ENCODE results near the gene PLCL2. TPM values are rescaled to one million over a fixed set of nuclear protein-coding genes. Genes with fewer than 3 reads are reported as not detected.

PLCL2 gene
- total and polyA plus RNA-seq, 10 of the 15 experiments (the other 5 are each of a cell fraction or from before 2014, with no cell fraction given), result 7.5 to 37.3 (median 21.7) TPM

- TF ChIP-seq MEF2B (IDR thresholded peaks at IDR 0.05; ENCODE audit: partially characterized antibody, poor library complexity, severe bottlenecking), result peak; percentile 56
- no peak for TF ChIP-seq SPI1 (IDR thresholded peaks at IDR 0.05; ENCODE audit: borderline replicate concordance, insufficient read depth, low read depth, low read length)
- no peak for TF ChIP-seq ZSCAN29 (IDR thresholded peaks at IDR 0.05)
- TF ChIP-seq RELB (IDR thresholded peaks at IDR 0.05; ENCODE audit: low read depth), result 0 out of 2 replicates have a peak, but pooled peaks have one; percentile 45
- TF ChIP-seq, protein P1, sequence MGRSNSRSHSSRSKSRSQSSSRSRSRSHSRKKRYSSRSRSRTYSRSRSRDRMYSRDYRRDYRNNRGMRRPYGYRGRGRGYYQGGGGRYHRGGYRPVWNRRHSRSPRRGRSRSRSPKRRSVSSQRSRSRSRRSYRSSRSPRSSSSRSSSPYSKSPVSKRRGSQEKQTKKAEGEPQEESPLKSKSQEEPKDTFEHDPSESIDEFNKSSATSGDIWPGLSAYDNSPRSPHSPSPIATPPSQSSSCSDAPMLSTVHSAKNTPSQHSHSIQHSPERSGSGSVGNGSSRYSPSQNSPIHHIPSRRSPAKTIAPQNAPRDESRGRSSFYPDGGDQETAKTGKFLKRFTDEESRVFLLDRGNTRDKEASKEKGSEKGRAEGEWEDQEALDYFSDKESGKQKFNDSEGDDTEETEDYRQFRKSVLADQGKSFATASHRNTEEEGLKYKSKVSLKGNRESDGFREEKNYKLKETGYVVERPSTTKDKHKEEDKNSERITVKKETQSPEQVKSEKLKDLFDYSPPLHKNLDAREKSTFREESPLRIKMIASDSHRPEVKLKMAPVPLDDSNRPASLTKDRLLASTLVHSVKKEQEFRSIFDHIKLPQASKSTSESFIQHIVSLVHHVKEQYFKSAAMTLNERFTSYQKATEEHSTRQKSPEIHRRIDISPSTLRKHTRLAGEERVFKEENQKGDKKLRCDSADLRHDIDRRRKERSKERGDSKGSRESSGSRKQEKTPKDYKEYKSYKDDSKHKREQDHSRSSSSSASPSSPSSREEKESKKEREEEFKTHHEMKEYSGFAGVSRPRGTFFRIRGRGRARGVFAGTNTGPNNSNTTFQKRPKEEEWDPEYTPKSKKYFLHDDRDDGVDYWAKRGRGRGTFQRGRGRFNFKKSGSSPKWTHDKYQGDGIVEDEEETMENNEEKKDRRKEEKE (IDR thresholded peaks at IDR 0.05), result no peak
- no peak for TF ChIP-seq MYC (IDR thresholded peaks at IDR 0.05; ENCODE audit: insufficient read depth, insufficient read length, insufficient replicate concordance, low read length, severe bottlenecking)
- no peak for TF ChIP-seq TCF3 (IDR thresholded peaks at IDR 0.05; ENCODE audit: borderline replicate concordance, insufficient read depth, low read depth, low read length)
- no peak for TF ChIP-seq RELA (IDR thresholded peaks at IDR 0.05; ENCODE audit: borderline replicate concordance, partially characterized antibody)
- TF ChIP-seq, protein P2, sequence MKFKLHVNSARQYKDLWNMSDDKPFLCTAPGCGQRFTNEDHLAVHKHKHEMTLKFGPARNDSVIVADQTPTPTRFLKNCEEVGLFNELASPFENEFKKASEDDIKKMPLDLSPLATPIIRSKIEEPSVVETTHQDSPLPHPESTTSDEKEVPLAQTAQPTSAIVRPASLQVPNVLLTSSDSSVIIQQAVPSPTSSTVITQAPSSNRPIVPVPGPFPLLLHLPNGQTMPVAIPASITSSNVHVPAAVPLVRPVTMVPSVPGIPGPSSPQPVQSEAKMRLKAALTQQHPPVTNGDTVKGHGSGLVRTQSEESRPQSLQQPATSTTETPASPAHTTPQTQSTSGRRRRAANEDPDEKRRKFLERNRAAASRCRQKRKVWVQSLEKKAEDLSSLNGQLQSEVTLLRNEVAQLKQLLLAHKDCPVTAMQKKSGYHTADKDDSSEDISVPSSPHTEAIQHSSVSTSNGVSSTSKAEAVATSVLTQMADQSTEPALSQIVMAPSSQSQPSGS (IDR thresholded peaks at IDR 0.05; ENCODE audit: low read length), result no peak
- TF ChIP-seq CHD1 (IDR thresholded peaks at IDR 0.05; ENCODE audit: low read depth, low read length), result no peak
- TF ChIP-seq, protein P3, sequence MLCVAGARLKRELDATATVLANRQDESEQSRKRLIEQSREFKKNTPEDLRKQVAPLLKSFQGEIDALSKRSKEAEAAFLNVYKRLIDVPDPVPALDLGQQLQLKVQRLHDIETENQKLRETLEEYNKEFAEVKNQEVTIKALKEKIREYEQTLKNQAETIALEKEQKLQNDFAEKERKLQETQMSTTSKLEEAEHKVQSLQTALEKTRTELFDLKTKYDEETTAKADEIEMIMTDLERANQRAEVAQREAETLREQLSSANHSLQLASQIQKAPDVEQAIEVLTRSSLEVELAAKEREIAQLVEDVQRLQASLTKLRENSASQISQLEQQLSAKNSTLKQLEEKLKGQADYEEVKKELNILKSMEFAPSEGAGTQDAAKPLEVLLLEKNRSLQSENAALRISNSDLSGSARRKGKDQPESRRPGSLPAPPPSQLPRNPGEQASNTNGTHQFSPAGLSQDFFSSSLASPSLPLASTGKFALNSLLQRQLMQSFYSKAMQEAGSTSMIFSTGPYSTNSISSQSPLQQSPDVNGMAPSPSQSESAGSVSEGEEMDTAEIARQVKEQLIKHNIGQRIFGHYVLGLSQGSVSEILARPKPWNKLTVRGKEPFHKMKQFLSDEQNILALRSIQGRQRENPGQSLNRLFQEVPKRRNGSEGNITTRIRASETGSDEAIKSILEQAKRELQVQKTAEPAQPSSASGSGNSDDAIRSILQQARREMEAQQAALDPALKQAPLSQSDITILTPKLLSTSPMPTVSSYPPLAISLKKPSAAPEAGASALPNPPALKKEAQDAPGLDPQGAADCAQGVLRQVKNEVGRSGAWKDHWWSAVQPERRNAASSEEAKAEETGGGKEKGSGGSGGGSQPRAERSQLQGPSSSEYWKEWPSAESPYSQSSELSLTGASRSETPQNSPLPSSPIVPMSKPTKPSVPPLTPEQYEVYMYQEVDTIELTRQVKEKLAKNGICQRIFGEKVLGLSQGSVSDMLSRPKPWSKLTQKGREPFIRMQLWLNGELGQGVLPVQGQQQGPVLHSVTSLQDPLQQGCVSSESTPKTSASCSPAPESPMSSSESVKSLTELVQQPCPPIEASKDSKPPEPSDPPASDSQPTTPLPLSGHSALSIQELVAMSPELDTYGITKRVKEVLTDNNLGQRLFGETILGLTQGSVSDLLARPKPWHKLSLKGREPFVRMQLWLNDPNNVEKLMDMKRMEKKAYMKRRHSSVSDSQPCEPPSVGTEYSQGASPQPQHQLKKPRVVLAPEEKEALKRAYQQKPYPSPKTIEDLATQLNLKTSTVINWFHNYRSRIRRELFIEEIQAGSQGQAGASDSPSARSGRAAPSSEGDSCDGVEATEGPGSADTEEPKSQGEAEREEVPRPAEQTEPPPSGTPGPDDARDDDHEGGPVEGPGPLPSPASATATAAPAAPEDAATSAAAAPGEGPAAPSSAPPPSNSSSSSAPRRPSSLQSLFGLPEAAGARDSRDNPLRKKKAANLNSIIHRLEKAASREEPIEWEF (IDR thresholded peaks at IDR 0.05; ENCODE audit: insufficient replicate concordance, low read depth, low read length), result no peak
- TF ChIP-seq ETV6 (conservative IDR thresholded peaks at IDR 0.05 in 1 of 2, IDR thresholded peaks at IDR 0.05 in 1 of 2; ENCODE audit: borderline replicate concordance in 1 of 2, low read depth in 1 of 2), result no peak
- TF ChIP-seq SP1 (IDR thresholded peaks at IDR 0.05; ENCODE audit: low read depth, low read length), result no peak
- no peak for TF ChIP-seq PAX5 (IDR thresholded peaks at IDR 0.05; ENCODE audit: borderline replicate concordance, low read depth, low read length)
- TF ChIP-seq SMAD5 (IDR thresholded peaks at IDR 0.05; ENCODE audit: low read depth), result no peak
- no peak for TF ChIP-seq KDM1A (IDR thresholded peaks at IDR 0.05; ENCODE audit: borderline replicate concordance)
- no peak for TF ChIP-seq MTA3 (IDR thresholded peaks at IDR 0.05; ENCODE audit: borderline replicate concordance, low read length)
- TF ChIP-seq CBFB (IDR thresholded peaks at IDR 0.05; ENCODE audit: low read depth), result peak; percentile 74
- no peak for TF ChIP-seq SUZ12 (IDR thresholded peaks at IDR 0.05; ENCODE audit: unreplicated experiment)
- TF ChIP-seq SRF (IDR thresholded peaks at IDR 0.05; ENCODE audit: low read depth in 2 of 2, low read length in 2 of 2), result no peak
These were observed 42.9 kb upstream of the PLCL2 start (continued) for GRCh38 chr3:16841904-16842271.

All from GM12878 (cell line).